ENCODE measurements around the gene GPRC5C. TPM values are rescaled to one million over a fixed set of nuclear protein-coding genes. Genes with fewer than 3 reads are reported as not detected.
A peak's percentile ranks its signal among the peaks of the same experiment; 100 is the strongest.

The GPRC5C gene
- total and polyA plus RNA-seq, 2 of the 13 experiments (the other 11 are each of a cell fraction or from before 2014, with no cell fraction given) = 85.6 to 300 TPM

GRCh38 chr17:74454197-74455024 lies 22.5 kb downstream of the GPRC5C start (continued):
- TF ChIP-seq SAFB2 (CRISPR knock-in tag; IDR thresholded peaks at IDR 0.05; ENCODE audit: borderline replicate concordance, low read depth) = 0 out of 2 replicates have a peak, but pooled peaks have one; percentile 32
- TF ChIP-seq IRF2 (CRISPR knock-in tag; IDR thresholded peaks at IDR 0.05) = peak; percentile 29; the same call in 1 of the 2 replicates
- peak; percentile 67; the same call in 1 of the 2 replicates for TF ChIP-seq ZNF362 (CRISPR knock-in tag; IDR thresholded peaks at IDR 0.05; ENCODE audit: borderline replicate concordance)
- TF ChIP-seq, protein P1, sequence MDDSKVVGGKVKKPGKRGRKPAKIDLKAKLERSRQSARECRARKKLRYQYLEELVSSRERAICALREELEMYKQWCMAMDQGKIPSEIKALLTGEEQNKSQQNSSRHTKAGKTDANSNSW (CRISPR knock-in tag; IDR thresholded peaks at IDR 0.05; ENCODE audit: borderline replicate concordance) = 0 out of 2 replicates have a peak, but pooled peaks have one; percentile 31
- TF ChIP-seq, protein P2, sequence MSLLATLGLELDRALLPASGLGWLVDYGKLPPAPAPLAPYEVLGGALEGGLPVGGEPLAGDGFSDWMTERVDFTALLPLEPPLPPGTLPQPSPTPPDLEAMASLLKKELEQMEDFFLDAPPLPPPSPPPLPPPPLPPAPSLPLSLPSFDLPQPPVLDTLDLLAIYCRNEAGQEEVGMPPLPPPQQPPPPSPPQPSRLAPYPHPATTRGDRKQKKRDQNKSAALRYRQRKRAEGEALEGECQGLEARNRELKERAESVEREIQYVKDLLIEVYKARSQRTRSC (CRISPR knock-in tag; IDR thresholded peaks at IDR 0.05; ENCODE audit: low read depth) = peak; percentile 88; the same call in 1 of the 2 replicates
- no peak for TF ChIP-seq NFIB (CRISPR knock-in tag; IDR thresholded peaks at IDR 0.05; ENCODE audit: borderline replicate concordance)
- TF ChIP-seq, protein P3, sequence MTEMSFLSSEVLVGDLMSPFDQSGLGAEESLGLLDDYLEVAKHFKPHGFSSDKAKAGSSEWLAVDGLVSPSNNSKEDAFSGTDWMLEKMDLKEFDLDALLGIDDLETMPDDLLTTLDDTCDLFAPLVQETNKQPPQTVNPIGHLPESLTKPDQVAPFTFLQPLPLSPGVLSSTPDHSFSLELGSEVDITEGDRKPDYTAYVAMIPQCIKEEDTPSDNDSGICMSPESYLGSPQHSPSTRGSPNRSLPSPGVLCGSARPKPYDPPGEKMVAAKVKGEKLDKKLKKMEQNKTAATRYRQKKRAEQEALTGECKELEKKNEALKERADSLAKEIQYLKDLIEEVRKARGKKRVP (CRISPR knock-in tag; IDR thresholded peaks at IDR 0.05) = no peak
- TF ChIP-seq, protein P4, sequence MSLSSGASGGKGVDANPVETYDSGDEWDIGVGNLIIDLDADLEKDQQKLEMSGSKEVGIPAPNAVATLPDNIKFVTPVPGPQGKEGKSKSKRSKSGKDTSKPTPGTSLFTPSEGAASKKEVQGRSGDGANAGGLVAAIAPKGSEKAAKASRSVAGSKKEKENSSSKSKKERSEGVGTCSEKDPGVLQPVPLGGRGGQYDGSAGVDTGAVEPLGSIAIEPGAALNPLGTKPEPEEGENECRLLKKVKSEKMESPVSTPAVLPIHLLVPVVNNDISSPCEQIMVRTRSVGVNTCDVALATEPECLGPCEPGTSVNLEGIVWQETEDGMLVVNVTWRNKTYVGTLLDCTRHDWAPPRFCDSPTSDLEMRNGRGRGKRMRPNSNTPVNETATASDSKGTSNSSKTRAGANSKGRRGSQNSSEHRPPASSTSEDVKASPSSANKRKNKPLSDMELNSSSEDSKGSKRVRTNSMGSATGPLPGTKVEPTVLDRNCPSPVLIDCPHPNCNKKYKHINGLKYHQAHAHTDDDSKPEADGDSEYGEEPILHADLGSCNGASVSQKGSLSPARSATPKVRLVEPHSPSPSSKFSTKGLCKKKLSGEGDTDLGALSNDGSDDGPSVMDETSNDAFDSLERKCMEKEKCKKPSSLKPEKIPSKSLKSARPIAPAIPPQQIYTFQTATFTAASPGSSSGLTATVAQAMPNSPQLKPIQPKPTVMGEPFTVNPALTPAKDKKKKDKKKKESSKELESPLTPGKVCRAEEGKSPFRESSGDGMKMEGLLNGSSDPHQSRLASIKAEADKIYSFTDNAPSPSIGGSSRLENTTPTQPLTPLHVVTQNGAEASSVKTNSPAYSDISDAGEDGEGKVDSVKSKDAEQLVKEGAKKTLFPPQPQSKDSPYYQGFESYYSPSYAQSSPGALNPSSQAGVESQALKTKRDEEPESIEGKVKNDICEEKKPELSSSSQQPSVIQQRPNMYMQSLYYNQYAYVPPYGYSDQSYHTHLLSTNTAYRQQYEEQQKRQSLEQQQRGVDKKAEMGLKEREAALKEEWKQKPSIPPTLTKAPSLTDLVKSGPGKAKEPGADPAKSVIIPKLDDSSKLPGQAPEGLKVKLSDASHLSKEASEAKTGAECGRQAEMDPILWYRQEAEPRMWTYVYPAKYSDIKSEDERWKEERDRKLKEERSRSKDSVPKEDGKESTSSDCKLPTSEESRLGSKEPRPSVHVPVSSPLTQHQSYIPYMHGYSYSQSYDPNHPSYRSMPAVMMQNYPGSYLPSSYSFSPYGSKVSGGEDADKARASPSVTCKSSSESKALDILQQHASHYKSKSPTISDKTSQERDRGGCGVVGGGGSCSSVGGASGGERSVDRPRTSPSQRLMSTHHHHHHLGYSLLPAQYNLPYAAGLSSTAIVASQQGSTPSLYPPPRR (CRISPR knock-in tag; IDR thresholded peaks at IDR 0.05; ENCODE audit: borderline replicate concordance) = peak; percentile 63; the same call in 1 of the 2 replicates
- peak; percentile 46; the same call in 1 of the 2 replicates for TF ChIP-seq ATF2 (CRISPR knock-in tag; IDR thresholded peaks at IDR 0.05)
- TF ChIP-seq HMG20B (CRISPR knock-in tag; conservative IDR thresholded peaks at IDR 0.05) = 0 out of 2 replicates have a peak, but pooled peaks have one; percentile 48
- TF ChIP-seq, protein P5, sequence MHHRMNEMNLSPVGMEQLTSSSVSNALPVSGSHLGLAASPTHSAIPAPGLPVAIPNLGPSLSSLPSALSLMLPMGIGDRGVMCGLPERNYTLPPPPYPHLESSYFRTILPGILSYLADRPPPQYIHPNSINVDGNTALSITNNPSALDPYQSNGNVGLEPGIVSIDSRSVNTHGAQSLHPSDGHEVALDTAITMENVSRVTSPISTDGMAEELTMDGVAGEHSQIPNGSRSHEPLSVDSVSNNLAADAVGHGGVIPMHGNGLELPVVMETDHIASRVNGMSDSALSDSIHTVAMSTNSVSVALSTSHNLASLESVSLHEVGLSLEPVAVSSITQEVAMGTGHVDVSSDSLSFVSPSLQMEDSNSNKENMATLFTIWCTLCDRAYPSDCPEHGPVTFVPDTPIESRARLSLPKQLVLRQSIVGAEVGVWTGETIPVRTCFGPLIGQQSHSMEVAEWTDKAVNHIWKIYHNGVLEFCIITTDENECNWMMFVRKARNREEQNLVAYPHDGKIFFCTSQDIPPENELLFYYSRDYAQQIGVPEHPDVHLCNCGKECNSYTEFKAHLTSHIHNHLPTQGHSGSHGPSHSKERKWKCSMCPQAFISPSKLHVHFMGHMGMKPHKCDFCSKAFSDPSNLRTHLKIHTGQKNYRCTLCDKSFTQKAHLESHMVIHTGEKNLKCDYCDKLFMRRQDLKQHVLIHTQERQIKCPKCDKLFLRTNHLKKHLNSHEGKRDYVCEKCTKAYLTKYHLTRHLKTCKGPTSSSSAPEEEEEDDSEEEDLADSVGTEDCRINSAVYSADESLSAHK (CRISPR knock-in tag; IDR thresholded peaks at IDR 0.05; ENCODE audit: borderline replicate concordance) = no peak
- 0 out of 2 replicates have a peak, but pooled peaks have one; percentile 12 for TF ChIP-seq ZNF441 (CRISPR knock-in tag; IDR thresholded peaks at IDR 0.05; ENCODE audit: borderline replicate concordance)
- TF ChIP-seq ARID2 (CRISPR knock-in tag; IDR thresholded peaks at IDR 0.05; ENCODE audit: borderline replicate concordance) = no peak

All from HepG2 (cell line).